ENCODE measurements around the gene KDM4B.
"Not testable (repeated sequence)": the region's sequence is repeated elsewhere in the genome, so short reads cannot be mapped to it uniquely, and the experiment has no call there.

KDM4B gene

DNA sequence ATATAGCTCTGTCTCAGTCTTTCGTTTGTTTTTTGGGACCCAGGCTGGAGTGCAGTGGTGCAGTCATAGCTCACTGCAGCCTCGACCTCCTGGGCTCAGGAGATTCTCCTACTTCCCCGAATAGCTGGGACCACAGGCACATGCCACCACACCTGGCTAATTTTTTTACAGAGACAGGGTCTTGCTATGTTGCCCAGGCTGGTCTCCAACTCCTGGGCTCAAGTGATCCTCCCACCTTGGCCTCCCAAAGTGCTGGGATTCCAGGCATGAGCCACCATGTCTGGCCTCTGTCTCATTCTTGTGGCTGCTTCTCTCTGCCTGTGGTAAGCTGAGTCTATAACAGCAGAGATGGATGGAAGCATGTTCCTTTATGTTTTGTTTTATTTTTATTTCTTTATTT lies 226.7 kb downstream of the KDM4B start:
- not testable (repeated sequence) for DNase-seq (ENCODE audit: low read depth, low spot score)

GRCh38 chr19:5196832-5197231 lies 227.9 kb downstream of the KDM4B start:
- DNase-seq (ENCODE audit: low read depth, low spot score): no peak

- DNase-seq (ENCODE audit: low read depth, low spot score): no peak
Measured at GRCh38 chr19:5200844-5201243, 231.9 kb downstream of the KDM4B start.

DNA sequence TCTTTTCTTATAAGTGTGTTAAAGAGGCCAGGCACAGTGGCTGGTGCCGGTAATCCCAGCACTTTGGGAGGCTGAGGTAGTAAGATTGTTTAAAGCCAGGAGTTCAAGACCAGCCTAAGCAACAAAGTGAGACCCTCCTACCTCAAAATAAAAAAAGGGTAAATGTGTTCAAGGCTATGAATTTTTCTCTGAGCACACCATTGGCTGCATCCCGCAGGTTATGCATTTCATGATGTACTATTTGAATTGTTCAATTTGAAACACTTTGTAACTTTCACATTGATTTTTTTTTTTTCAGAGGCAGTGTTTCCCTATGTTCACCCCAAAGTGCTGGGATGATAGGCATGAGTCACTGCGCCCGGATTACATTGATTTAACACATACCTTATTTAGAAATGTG lies 233.6 kb downstream of the KDM4B start:
- no peak for DNase-seq (ENCODE audit: low read depth, low spot score)
